GM19043 (cell line): ENCODE data around the gene NPDC1.

Experiments used
- ATAC-seq: cut with Tn5 transposase; IDR thresholded peaks from one replicate; pipeline ENCODE4 v1.9.1; 2021; ENCODE audit warnings: low read depth; ENCODE audit not compliant: unreplicated experiment

The NPDC1 gene

GRCh38 chr9:137028263-137029057 lies 17.5 kb downstream of the NPDC1 start:
- ATAC-seq: no peak

GRCh38 chr9:137027369-137028262 lies 18.4 kb downstream of the NPDC1 start, which contains the start of gene ABCA2:
Gene ABCA2 (minus strand): TSS chr9:137028237. CDS start chr9:137028140, 97 bp downstream.
- ATAC-seq: no peak

DNA sequence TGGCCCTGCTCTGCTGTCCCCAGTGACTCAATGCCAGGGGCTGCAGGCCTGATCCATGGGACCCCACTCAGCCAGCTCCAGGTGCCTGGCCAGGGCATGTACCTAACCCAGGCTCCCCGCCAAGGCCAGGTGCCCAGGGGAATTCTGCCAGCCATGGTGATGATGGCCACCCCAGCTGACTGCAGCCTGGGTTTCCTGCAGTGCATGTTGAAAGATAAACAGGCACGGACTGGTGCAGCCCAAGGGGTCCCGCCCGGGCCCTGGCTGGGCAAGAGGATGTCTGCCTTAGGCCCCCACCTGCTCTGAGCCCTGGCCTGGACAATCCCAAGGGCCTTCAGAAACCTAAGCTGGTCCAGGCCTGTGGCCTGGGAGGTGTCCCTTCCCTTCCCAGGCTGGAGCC lies 19.1 kb downstream of the NPDC1 start:
- ATAC-seq: no peak

DNA sequence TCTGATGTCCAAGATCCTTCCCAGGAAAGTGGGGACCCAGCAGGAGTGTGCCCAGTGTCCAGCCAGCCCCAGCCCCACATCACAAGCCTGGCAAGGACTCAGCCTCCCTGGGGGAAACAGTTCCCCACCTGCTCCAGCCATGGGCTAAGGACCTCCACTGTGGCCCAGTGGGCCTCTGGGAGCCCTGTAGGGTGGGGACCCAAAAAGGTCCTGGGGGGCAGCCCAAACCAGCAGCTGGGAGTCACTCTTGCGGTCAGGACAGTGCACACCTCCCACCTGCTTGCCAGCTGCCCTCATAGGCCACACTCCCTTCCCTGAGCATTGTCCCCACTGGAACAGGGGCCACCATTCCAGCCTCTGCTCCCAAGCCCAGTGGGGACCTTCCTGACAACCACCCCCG lies 19.6 kb downstream of the NPDC1 start:
- no peak for ATAC-seq

GRCh38 chr9:137025517-137025966 lies 20.4 kb downstream of the NPDC1 start:
- no peak for ATAC-seq

DNA sequence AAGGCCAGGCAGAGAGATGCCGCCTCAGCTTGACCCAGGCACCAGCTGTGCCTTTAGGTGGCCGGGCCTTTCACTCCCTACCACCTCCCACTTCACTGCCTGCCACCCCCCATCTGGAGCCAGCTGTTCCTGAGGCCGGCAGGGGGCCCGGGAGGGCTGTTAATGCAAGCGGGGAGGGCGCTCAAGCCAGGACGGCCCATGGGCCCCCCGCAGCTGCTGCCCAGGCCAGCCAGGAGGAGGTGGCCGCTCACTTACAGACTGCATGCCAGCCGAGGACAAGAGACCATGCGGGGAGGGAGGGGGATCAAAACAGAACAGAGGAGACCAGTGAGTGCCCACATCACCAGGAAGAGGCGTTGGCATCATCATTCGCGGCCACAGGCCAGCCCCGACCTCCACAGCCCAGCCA lies 22.4 kb downstream of the NPDC1 start:
- ATAC-seq: no peak

GRCh38 chr9:137023157-137023556 lies 22.8 kb downstream of the NPDC1 start:
- no peak for ATAC-seq

- no peak for ATAC-seq
Measured at GRCh38 chr9:137022662-137023008, 23.3 kb downstream of the NPDC1 start.

- ATAC-seq: no peak
Measured at GRCh38 chr9:137021979-137022661, 23.9 kb downstream of the NPDC1 start.

- ATAC-seq: no peak
Measured at GRCh38 chr9:137021568-137021978, 24.4 kb downstream of the NPDC1 start.

GRCh38 chr9:137020771-137021567 lies 25.0 kb downstream of the NPDC1 start:
- ATAC-seq: no peak

DNA sequence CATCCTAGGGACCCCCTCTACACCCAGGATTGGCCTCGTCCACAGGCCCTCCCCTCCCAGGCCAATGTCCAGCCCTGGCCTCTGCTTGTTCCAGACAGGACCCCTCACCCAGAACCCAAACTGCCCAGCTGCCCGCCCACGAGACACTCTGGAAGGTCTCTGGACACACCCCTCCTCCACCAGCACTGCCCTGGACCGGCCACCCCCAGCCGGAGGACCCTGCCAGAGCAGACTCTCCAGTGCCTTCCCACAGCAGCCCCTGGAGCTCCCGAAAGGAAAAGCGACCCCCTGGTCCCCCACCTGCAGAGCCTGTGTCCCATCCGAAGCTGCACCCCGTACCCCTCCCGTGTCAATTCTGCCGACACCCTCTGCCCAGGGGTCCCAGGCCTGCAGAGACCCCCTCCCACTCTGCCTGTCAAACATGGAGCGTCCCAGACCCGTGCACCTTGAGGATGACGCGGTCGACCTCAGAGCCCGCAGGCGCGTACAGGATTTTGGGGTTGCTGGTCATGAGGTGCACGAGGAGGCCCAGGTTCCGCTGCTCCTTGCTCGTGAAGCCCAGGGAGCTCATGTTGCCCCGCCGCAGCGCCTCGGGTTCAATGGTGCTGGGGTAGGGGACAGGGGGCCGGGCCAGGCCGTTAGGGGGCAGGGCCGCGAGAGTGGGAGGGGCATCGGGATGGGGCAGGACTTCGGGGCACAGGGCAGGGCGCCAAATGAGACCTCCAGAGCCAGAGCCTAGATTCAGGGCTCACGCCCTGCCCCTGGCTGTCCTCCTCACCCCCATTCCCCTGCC lies 25.9 kb downstream of the NPDC1 start:
- ATAC-seq: no peak

DNA sequence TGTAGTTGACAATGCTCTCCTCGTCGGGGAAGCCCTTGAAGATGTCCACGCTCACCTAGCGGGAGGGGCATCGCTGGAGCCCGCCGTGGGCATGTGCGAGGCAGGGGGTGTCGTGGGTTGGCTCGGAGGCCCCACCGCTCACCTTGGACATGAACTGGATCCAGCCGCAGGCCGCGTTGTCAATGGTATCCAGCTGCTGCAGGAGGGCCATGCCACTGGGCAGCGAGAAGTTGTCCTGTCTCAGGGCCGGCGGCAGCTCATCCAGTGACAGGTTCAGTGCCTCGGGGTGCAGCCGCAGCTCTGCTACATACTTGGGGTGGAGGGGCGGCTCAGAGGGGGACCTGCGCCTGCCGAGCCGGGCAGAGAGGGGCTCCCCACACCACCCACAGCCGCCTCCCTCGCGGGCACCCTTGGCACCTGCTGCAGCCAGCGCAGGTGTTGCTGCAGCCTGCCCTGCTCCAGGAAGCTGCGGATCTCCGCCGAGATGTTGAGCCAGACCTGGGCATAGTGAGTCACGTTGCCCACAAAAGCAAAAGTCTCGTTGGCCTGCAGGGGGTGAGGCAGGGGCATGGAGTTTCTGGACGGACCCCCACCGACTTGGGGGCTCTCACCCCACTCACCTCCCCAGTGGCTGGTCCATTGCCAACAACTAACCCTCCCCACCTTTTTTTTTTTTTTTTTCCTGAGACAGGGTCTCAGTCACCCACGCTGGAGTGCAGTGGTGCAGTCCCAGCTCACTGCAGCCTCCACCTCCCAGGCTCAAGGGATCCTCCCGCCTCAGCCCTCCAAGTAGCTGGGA lies 27.0 kb downstream of the NPDC1 start:
- ATAC-seq: no peak

- no peak for ATAC-seq
Measured at GRCh38 chr9:137017791-137018497, 28.0 kb downstream of the NPDC1 start.

DNA sequence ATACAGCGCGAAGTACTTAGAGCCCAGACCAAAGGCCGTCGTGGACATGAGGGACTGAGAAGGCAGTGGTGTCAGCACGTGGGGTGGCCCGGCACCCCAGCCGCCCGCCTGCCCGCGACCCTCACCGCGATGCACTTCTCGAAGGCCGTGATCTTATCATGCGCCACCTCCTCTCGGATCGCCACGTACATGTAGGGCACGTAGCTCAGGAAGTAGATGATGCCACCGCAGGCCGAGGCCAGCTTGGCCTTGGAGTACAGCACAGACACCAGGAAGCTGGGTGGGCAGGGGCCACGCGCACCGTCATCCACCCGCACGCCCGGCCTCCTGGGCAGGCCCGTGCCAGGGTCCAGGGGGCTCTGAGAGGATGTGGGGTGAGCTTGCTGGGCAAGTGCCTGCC lies 28.9 kb downstream of the NPDC1 start:
- no peak for ATAC-seq

DNA sequence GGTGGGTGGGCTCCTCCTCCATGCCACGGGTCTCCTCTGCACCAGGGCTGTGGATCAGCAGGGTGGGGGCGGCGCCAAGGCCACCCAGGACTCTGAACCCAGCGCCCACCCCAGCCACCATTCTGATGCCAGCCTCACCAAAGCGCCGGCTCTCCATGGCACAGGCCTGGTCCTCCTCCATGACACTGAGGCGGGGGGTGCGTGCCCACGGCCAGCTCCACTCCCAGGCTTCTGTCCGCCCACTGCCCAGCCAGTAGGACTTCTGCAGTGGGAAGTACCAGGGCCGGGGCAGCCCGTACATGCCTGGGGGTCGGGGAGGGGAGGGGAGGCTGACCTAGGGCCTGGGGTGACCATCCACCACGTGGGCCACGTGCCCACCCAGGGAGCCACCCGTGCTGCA lies 29.5 kb downstream of the NPDC1 start:
- no peak for ATAC-seq

GRCh38 chr9:137015976-137016375 lies 30.0 kb downstream of the NPDC1 start:
- ATAC-seq: no peak

DNA sequence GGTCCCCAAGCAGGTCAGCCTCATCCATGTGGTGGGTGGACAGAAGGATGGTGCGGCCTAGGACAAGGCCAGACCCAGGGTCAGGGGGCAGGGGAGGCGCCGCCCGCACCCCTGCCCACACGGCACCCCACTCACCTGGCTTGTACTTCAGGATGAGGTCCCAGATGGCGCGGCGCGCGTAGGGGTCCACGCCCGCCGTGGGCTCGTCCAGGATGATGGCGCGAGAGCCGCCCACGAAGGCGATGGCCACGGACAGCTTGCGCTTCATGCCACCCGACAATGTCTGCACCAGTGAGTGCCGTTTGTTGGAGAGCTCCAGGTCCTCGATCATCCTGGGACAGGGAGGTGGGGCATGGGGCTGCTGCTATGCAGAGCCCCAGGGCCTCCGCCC lies 30.4 kb downstream of the NPDC1 start:
- ATAC-seq: no peak
